Activated naive CD4-positive, alpha-beta T cell treated with anti-CD3 and anti-CD28 coated beads, Interleukin-2, amount 10 ng/mL, durations not matched to agents 7 days and 5 days (primary cell): Measurements from ENCODE around the gene SLAMF9.
A peak's percentile ranks its signal among the peaks of the same experiment; 100 is the strongest.

ENCODE experiments used
- CTCF ChIA-PET: fragments of 350-600 bp; sonication (Branson Sonifier 250); formaldehyde crosslinking; loops from one replicate; lab custom pipeline; 2021; ENCODE audit warnings: antibody characterized with exemption; lab: Charles Lee
- DNase-seq: peaks from one replicate; pipeline ENCODE4 v3.0.0-alpha.2; 2020
- H3K27ac Mint-ChIP-seq: one replicate; pipeline ENCODE4 v1.8.0; 2021; ENCODE audit warnings: mild to moderate bottlenecking, moderate library complexity, mixed read lengths
- H3K27me3 Mint-ChIP-seq: one replicate; pipeline ENCODE4 v1.8.0; 2021; ENCODE audit warnings: mild to moderate bottlenecking, mixed read lengths
- H3K36me3 Mint-ChIP-seq: one replicate; pipeline ENCODE4 v1.8.0; 2021; ENCODE audit warnings: mixed read lengths
- H3K4me1 Mint-ChIP-seq: one replicate; pipeline ENCODE4 v1.8.0; 2021; ENCODE audit warnings: mixed read lengths
- H3K4me3 Mint-ChIP-seq: one replicate; pipeline ENCODE4 v1.8.0; 2021; ENCODE audit warnings: mild to moderate bottlenecking, moderate library complexity, mixed read lengths
- H3K9me3 Mint-ChIP-seq: one replicate; pipeline ENCODE4 v1.8.0; 2021; ENCODE audit warnings: mixed read lengths

Gene SLAMF9

DNA sequence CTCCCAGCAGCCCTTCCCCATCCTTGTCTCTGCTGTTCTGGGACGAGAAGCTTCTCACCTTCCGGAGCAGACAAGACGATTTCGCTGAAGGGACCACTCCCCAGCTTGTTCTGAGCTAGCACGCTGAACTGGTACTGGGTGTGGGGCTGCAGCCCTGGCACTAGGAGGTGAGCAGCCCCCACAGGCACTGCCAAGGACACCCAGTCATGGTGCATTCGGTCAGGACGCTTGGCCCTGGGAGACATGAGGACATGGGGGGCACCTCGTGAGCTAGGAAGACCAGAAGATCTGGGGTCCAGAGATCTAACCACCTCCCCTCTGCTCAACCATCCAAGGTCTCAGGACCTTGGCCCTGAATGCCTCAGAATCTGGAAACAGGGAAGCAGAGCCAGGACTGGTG is 23.4 kb downstream of the SLAMF9 start:
- Mint-ChIP-seq H3K36me3 (no peaks in the 10 kb centered on the region), H3K27ac (no peak overlapping the region), H3K9me3 (no peaks in the 10 kb centered on the region), H3K4me3 (no peak overlapping the region), H3K4me1 (peaks cover 10% of the 10 kb centered on the region), H3K27me3 (peaks cover 52% of the 10 kb centered on the region)
- DNase-seq, result no peak
- CTCF ChIA-PET, result interaction anchor here (1.0 to 19.5 kb wide), 4 partner anchors 9 to 131 kb away, joined by 3 to 301 read pairs (median 5); no protein-coding TSS in a partner anchor

DNA sequence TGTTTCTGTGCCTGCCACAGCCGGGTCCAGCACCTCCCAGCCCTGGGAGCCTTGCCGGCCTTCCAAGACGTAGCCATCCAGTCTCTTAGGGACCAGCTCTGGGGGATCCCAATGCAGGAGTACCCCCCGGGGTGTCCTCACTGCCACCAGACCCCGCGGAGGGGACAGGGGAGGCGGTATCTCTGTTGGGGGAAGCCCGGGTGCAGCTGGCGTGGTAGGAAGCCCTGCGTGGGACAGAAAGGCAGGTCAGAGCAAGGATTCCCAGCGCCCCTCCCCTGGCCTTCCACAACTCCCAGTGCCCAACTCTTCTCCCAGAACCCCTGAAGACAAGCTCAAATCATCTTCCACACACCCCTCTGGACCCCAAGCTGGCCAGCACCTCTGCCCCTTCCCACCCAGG is 23.8 kb downstream of the SLAMF9 start:
- CTCF ChIA-PET, result interaction anchor here (1.0 to 19.5 kb wide), 4 partner anchors 10 to 131 kb away, joined by 3 to 301 read pairs (median 5); no protein-coding TSS in a partner anchor
- no peak for DNase-seq
- Mint-ChIP-seq H3K27me3 (peaks cover 51% of the 10 kb centered on the region), H3K36me3 (no peaks in the 10 kb centered on the region), H3K9me3 (no peaks in the 10 kb centered on the region), H3K4me1 (peaks cover 14% of the 10 kb centered on the region), H3K4me3 (no peak overlapping the region), H3K27ac (no peak overlapping the region)

DNA sequence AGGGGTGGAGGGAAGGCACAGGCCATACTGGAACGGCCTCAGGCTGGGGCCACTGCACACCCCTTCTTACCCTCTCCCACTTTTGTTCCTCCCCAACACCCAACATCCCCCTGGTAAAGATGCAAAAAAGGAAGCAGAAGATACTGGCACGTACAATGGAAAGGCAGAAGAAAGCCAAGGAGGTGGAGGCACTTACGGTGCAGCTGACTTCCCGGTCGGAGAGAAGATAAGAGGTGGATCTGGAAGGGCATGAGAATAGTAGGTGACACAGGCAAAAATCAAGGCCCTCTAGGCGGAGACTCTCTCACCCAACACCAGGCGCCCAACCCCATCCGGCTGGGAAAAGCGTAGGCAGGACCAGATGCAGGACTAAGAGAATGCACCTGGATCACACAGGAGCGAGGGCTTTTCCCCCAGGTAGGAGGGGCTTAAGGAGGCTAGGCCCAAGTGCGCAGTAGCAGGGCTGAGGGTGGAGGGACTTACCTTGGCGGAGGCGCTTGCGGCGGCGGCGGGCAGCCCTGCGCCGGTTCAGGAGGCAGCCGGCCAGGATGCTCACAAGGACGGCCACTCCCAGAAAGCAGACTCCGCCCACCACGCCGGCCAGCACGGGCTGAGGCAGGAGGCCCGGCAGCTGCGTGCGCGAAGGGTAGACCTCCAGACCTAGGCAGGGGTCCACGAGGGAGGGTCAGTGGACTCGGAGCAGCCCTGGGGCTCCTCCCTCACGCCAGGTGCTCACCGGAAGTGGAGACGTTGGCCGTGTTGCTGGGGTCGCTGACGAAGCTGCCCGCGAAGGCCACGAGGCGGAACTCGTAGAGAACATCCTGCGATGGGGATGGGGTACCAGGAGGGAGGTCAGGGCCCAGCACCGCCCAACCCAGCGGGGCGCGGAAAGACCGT is 24.6 kb downstream of the SLAMF9 start:
- DNase-seq, result no peak
- Mint-ChIP-seq H3K27ac (no peak overlapping the region), H3K4me3 (no peak overlapping the region), H3K4me1 (peaks cover 14% of the 10 kb centered on the region), H3K27me3 (peaks cover 44% of the 10 kb centered on the region), H3K36me3 (no peaks in the 10 kb centered on the region), H3K9me3 (no peaks in the 10 kb centered on the region)
- CTCF ChIA-PET, result interaction anchor here (1.0 to 19.5 kb wide), 2 partner anchors 75 to 130 kb away, joined by 4 to 301 read pairs; no protein-coding TSS in a partner anchor

DNA sequence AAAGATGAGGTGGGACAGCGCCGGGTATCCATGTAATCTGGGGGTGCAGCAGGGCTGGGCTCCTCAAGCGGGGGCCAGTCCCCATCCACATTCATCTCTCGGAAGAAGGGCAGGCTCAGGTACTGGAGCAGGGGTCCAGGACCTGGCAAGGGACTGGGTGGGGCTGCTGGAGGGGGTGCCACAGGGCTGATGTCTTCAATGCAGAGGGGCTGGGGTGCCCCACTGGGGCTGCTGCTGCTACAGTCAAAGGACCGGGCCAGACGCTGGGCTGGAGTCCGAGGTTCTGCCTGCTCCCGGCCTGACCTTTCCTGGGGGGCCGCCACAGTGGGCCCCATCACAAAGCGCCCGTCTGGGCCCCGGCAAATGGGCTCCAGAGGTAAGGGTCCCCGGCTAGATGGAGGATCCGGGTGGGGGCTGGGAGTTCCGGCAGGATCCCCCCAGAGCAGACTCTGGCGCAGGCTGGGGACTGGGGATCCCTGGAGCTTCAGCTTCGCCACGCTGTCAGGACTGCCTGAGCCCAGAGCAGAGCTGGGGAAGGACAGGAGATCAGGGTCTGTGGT is 25.5 kb downstream of the SLAMF9 start:
- no peak overlapping the region for H3K4me3 Mint-ChIP-seq
- H3K4me1 Mint-ChIP-seq, result peaks cover 15% of the 10 kb centered on the region
- H3K27ac Mint-ChIP-seq, result no peak overlapping the region
- no peaks in the 10 kb centered on the region for H3K9me3 Mint-ChIP-seq
- CTCF ChIA-PET, result interaction anchor here (19.5 kb wide), 1 partner anchor 76 kb away, joined by 301 read pairs; no protein-coding TSS in a partner anchor
- no peak for DNase-seq
- peaks cover 6% of the 10 kb centered on the region for H3K36me3 Mint-ChIP-seq
- H3K27me3 Mint-ChIP-seq, result peaks cover 39% of the 10 kb centered on the region

DNA sequence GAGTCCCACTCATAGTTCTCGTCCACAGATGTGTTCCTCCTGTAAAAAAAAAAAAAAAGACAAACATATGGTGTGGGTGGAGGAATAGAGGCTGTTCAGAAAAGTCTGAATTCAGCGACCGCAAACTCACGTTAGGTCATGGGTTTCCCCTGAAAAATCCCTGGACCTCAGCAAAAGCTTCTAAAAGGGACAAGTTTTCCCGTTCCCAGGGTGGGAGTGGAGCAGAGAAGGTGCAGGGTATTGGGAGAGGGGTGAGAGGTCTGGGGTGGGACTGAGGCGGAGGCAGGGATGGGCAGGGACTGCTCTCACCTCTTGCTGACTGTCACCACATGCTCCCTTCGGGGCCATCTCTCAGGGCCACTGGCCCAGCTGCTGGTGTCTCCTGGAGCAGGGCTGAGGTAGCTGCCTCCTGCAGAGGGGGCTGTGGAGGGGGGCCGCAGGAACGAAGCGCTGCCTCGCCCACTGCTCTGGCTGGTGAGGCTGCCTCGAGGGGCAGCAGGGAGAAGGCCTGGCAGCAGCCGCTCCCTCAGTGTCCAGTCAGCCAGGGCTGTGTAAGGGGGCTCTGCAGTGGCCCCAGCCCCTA is 26.1 kb downstream of the SLAMF9 start:
- no peak for DNase-seq
- Mint-ChIP-seq H3K27ac (no peak overlapping the region), H3K27me3 (peaks cover 38% of the 10 kb centered on the region), H3K4me1 (peaks cover 21% of the 10 kb centered on the region), H3K4me3 (no peak overlapping the region), H3K9me3 (no peaks in the 10 kb centered on the region), H3K36me3 (peaks cover 11% of the 10 kb centered on the region)
- CTCF ChIA-PET, result interaction anchor here (19.5 kb wide), 1 partner anchor 77 kb away, joined by 301 read pairs; no protein-coding TSS in a partner anchor

DNA sequence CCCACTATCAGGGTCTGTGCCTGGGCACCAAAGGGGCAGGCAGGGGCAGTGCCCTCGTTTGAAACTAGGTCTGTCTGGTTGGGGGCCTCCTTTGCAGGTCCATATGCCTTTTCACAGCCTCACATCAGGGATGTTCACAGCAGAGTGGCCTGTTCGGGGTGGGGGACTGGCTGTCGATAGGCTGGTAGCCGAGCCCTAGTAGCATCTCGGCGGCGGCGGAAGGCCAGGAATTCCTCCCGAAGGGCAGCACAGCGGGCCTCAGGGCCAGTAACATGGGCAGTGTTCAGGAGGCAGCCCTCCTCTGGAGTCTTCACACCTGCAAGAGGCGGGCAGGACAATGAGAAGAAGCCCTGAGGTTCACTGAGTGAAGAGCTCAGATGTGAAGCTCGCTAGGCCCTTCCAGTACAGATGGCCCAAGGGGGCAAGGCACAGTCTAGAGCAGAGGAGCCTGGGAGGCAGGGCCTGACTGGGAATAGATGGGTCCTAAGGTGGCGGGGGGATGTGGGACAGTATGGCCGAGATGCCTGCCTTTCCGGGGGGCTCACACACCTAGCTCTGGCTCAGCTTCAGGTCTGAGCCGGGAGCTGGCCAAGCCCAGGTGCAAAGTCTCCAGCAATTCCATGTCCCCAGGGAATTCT is 26.7 kb downstream of the SLAMF9 start:
- no peak for DNase-seq
- CTCF ChIA-PET, result interaction anchor here (1.0 to 19.5 kb wide), 2 partner anchors 8 to 77 kb away, joined by 4 to 301 read pairs; no protein-coding TSS in a partner anchor
- Mint-ChIP-seq H3K27ac (no peak overlapping the region), H3K36me3 (peaks cover 13% of the 10 kb centered on the region), H3K9me3 (no peaks in the 10 kb centered on the region), H3K4me3 (no peak overlapping the region), H3K4me1 (peaks cover 27% of the 10 kb centered on the region), H3K27me3 (peaks cover 31% of the 10 kb centered on the region)

DNA sequence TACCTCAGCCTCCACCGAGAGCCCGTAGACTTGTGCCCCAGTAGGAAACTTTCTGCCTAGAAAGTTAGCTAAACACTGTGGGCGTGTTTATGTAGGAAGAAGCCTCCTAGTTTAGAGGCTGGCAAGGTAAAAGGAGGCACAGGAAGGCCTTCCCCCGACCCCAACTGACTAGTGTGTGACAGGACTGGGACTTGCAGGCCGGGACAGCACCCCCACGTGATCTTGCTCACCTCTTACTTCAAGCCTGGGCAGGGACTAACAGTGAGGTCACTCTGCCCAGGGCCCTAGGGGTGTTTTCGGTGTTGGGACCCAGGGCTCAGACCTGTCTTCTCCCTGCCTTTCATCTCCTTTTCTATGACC is 28.3 kb downstream of the SLAMF9 start:
- H3K27ac Mint-ChIP-seq, result peak overlapping the region; percentile 94
- H3K9me3 Mint-ChIP-seq, result no peaks in the 10 kb centered on the region
- H3K4me3 Mint-ChIP-seq, result peak overlapping the region; percentile 91
- peaks cover 20% of the 10 kb centered on the region for H3K27me3 Mint-ChIP-seq
- CTCF ChIA-PET, result interaction anchor here (1.3 to 19.5 kb wide), 4 partner anchors 11 to 145 kb away, joined by 4 to 301 read pairs (median 28); partner anchors contain the start of gene DUSP23
- H3K4me1 Mint-ChIP-seq, result peaks cover 43% of the 10 kb centered on the region
- H3K36me3 Mint-ChIP-seq, result peaks cover 25% of the 10 kb centered on the region
- DNase-seq, result no peak

DNA sequence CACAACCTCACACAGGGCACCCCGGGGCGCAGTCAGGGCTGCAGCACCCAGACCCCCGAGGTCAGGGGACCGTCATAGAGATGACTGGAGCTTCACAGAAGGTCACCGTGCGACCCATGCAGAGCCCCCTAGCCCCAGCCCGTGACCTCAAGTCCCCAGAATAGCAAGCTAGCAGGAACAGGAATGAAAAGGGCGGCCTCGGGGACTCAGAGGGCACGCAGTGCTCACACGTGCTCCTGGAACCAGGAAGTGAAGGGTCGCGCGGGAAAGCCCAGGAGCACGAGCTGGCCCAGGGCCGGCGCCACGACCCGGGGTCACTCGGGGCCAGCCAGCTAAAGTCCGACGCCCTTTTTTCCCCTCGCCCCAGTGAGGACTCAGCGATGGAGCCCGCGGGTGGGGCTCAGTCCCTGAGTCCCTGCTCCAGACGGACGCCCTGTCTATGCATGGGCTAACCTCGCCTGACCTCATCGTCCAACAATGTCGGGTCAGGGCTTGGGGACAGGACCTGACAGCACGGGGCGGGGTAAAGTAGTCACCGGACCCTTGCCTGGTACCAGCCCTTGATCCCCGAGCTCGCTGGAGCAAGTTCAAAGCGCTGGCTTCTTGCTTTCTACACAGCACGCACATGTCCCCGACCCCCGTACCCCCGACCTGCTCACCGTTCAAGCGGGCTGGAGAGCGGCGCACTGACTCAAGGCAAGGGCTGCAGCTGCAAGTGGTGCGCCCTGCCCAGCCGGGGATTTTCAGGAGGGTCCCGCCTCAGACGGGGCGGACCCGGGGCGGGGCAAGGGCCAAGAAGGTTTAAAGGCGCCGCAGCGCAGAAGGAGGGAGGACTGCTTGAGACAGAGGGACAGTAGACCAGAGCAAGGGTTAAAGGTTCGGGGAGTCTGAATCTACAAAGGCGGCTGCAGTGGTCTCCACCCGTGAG is 29.0 kb downstream of the SLAMF9 start, which contains the start of gene TAGLN2:
TSS of gene TAGLN2 (minus strand) at position 717 of the 928 bp plus-strand sequence. CDS start 4,998 bp downstream, outside the sequence.
- Mint-ChIP-seq H3K9me3 (no peaks in the 10 kb centered on the region), H3K4me1 (peaks cover 49% of the 10 kb centered on the region), H3K27me3 (peaks cover 16% of the 10 kb centered on the region)

DNA sequence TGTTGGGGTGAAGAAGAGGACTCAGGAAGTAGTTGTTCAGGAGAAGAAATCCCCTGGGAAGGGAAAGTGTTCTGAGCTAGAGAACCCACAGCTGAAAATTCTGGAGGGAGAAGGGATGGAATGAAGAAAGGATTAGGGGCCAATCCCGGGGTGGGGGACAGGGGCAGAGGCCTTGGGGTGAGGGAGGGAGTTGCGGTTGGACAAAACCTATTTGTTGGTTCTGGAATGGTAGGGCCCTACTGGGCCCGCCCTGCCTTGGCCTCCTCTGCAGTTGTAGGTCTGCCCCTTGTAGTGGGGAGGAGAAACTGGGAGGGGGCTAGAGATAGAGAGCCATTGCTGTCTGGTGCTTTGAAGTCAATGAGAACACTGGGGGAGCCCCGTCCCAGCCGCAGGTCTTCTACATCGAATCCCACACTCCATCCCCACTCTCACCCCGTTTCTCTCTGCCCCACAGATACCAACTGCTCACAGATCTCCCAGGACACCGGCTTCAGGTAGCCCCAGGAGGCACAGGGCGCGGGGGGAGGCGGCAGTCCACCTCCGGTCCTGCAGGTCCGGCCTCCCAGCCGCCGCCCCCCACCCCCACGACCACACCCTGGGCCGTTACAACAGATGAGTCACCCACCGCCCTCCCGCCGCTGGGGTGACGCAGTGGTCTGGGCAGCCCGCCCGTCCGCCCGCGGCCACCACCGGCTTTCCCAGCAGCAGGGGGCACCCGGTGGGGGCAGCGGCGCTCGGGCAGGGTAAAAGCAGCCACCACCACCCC is 29.8 kb downstream of the SLAMF9 start:
- Mint-ChIP-seq H3K27ac (peak overlapping the region; percentile 93), H3K4me3 (peak overlapping the region; percentile 91), H3K4me1 (peaks cover 57% of the 10 kb centered on the region), H3K36me3 (peaks cover 38% of the 10 kb centered on the region), H3K9me3 (no peaks in the 10 kb centered on the region), H3K27me3 (peaks cover 15% of the 10 kb centered on the region)
- peak; percentile 70 for DNase-seq
- CTCF ChIA-PET, result interaction anchor here (1.2 to 19.5 kb wide), 5 partner anchors 12 to 144 kb away, joined by 3 to 301 read pairs (median 13); partner anchors contain the start of gene DUSP23

More for the DNA sequence above, 29.0 kb downstream of the SLAMF9 start, which contains the start of gene TAGLN2:
- Mint-ChIP-seq H3K36me3 (peaks cover 30% of the 10 kb centered on the region), H3K27ac (peak within 1 kb of the TSS; percentile 94), H3K4me3 (peak within 1 kb of the TSS; percentile 91)
- DNase-seq, result peak; percentile 92
- CTCF ChIA-PET, result interaction anchor here (1.3 to 19.5 kb wide), 4 partner anchors 12 to 144 kb away, joined by 4 to 301 read pairs (median 28); partner anchors contain the start of gene DUSP23

DNA sequence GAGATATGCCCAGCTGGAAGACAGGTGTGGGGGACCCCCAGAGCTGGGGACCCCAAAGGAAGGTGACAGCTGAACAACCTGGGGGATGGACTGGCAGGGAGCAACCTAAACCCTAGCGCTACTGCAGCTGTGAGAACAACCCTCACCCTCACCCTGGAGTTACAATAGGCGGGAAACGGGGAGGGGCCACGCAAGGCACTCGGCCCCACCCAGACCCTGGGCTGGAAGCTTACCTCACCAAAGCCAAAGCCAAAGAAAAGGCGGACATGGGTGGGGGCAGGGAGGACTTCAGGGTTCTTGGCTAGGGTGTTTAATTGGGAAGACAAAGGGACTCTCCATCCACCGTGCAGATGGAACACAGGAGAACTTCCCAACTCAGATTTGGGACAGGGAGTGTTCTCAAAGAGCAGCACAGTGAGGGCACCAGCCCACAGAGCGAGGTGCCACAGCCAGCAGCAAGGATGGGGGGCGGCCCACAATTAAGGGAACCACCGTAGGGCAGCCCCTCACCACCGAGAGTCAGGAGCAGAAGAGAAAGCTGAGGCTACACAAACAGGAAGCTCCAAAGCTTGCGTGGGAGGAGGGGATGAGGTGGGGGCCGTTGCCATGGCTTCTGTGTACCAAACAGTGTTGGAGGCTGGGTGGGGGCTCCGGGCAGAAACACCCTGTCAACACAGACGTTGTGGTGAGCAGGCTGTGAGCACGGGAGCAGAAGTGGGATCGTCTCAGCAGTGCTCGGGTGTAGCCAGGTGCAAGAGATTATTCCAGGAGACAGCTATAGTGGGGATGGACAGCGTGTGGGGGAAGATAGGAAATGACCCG is 30.6 kb downstream of the SLAMF9 start:
- Mint-ChIP-seq H3K4me3 (peak overlapping the region; percentile 91), H3K36me3 (peaks cover 44% of the 10 kb centered on the region)
- CTCF ChIA-PET, result interaction anchor here (1.2 to 19.5 kb wide), 4 partner anchors 13 to 81 kb away, joined by 3 to 301 read pairs (median 28); no protein-coding TSS in a partner anchor

DNA sequence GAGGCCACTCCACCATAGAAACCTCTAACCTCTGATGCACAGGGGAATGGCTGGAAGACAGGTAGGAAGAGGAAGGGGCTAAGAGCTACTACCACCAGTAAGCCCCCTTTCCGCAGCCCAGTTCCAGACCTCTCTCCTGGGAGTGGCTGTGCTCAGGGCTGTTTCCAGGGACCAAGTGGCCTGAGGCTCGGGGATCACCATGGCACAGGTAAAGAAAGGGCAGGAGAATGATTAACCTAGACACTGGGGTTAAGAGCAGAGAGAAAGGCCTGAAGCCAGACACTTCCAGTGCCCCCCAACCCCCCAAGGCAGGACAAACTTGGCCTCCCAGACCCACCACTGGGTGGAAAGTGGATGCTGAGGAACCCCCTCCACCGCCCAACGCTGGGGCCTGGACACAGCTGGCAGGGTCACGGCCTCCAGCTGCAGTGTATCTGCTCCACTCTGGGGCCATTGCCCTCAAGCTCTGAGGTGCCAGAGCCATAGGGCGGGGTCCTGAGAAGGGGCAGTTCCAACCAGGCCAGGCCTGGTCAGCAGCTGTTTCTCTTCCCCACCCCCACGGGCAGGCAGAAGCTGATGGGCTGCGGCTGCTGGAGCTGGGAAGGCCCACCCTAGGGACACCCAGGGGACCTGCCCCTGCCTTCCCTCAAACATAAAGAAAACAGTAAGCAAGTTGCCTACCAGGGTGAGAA is 31.4 kb downstream of the SLAMF9 start:
- H3K27ac Mint-ChIP-seq, result peak overlapping the region; percentile 93
- H3K9me3 Mint-ChIP-seq, result no peaks in the 10 kb centered on the region
- DNase-seq, result peak; percentile 45
- peaks cover 71% of the 10 kb centered on the region for H3K4me1 Mint-ChIP-seq
- CTCF ChIA-PET, result interaction anchor here (0.7 to 19.5 kb wide), 3 partner anchors 30 to 124 kb away, joined by 3 to 301 read pairs (median 42); no protein-coding TSS in a partner anchor
- H3K4me3 Mint-ChIP-seq, result peak overlapping the region; percentile 91
- peaks cover 11% of the 10 kb centered on the region for H3K27me3 Mint-ChIP-seq
- H3K36me3 Mint-ChIP-seq, result peaks cover 52% of the 10 kb centered on the region

More for the DNA sequence above, 30.6 kb downstream of the SLAMF9 start:
- peaks cover 11% of the 10 kb centered on the region for H3K27me3 Mint-ChIP-seq
- no peaks in the 10 kb centered on the region for H3K9me3 Mint-ChIP-seq
- peak overlapping the region; percentile 93 for H3K27ac Mint-ChIP-seq
- peak; percentile 93 for DNase-seq
- H3K4me1 Mint-ChIP-seq, result peaks cover 63% of the 10 kb centered on the region
